ENCODE results near the gene DNMT3A. TPM values are rescaled to one million over a fixed set of nuclear protein-coding genes. Genes with fewer than 3 reads are reported as not detected.

DNMT3A gene
- total RNA-seq, 1 experiment from 2014 or later, result 215 TPM

- H3K79me1 ChIP-seq (ENCODE audit: insufficient read depth, low read depth, low read length, poor library complexity, severe bottlenecking), result peaks cover 6% of the 10 kb centered on the region
- H3K27ac Mint-ChIP-seq, result peak overlapping the region; percentile 93 to 95 (median 95)
- no peak overlapping the region for H4K8ac ChIP-seq (replicated peaks; ENCODE audit: insufficient read length, low read depth, low read length)
- H3T11ph ChIP-seq (ENCODE audit: low read length), result no peak overlapping the region
- peaks cover 51 to 56% of the 10 kb centered on the region in 2 experiments for H3K4me1 Mint-ChIP-seq
- no peak overlapping the region for H2BK12ac ChIP-seq (ENCODE audit: insufficient read length, low read depth, low read length)
- peak overlapping the region; percentile 80 for H3K18ac ChIP-seq (ENCODE audit: insufficient read length, low read depth, low read length)
- no peak overlapping the region for H4K91ac ChIP-seq (ENCODE audit: insufficient read length, low read depth, low read length)
- H4K5ac ChIP-seq (ENCODE audit: insufficient read length, low read depth, low read length), result no peak overlapping the region
- H3K23me2 ChIP-seq (ENCODE audit: insufficient read length, low read depth, low read length, poor library complexity, severe bottlenecking), result peaks cover 18% of the 10 kb centered on the region
- peak overlapping the region; percentile 78 to 91 for H3K4me3 Mint-ChIP-seq
- peak overlapping the region; percentile 14 for H2BK120ac ChIP-seq (ENCODE audit: low read depth, low read length, poor library complexity, severe bottlenecking)
- no peaks in the 10 kb centered on the region for H3K9me3 ChIP-seq (ENCODE audit: control insufficient read depth, low read depth, low read length)
- peak overlapping the region; percentile 78; the same call in 1 of the 2 replicates for H3K14ac ChIP-seq (ENCODE audit: insufficient read depth, low read length)
- WGBS (ENCODE audit: extremely low coverage, insufficient read length, low lambda C conversion rate), result no CpG with 5 or more reads among the region's 62 CpGs
- peaks cover 19% of the 10 kb centered on the region; the same call in 1 of the 2 replicates for H3K79me2 ChIP-seq (ENCODE audit: insufficient read depth, low read length)
- no peaks in the 10 kb centered on the region for H3K27me3 ChIP-seq (ENCODE audit: insufficient read depth, low read length)
- H4K20me1 ChIP-seq (ENCODE audit: control insufficient read depth, insufficient read depth, insufficient read length), result no peaks in the 10 kb centered on the region
- H2AK5ac ChIP-seq (ENCODE audit: insufficient read length, low read length), result no peak overlapping the region
- H3K36me3 Mint-ChIP-seq (ENCODE audit: insufficient read depth in 1 of 3, low read depth in 3 of 3), result peaks cover 50 to 57% (median 50%) of the 10 kb centered on the region in 3 experiments
- H3K4me2 ChIP-seq (ENCODE audit: insufficient read depth, insufficient read length, low read length), result peak overlapping the region; percentile 75
- H3K56ac ChIP-seq (ENCODE audit: insufficient read length, low read depth, low read length), result no peak overlapping the region
- no peak overlapping the region for H2AFZ ChIP-seq (ENCODE audit: low read length)
- no peaks in the 10 kb centered on the region for H3K9me3 Mint-ChIP-seq
- no peak overlapping the region for H3K23ac ChIP-seq (ENCODE audit: insufficient read length, low read depth, low read length)
- peaks cover 18% of the 10 kb centered on the region for H3K4me1 ChIP-seq (ENCODE audit: insufficient read depth, low read length)
- DNase-seq, result peak; percentile 95
- no peak for TF ChIP-seq CTCF (conservative IDR thresholded peaks at IDR 0.05)
- no peak overlapping the region for H2BK15ac ChIP-seq (ENCODE audit: low read depth, low read length)
- H3K27ac ChIP-seq (ENCODE audit: insufficient read length, low read depth, low read length), result no peak overlapping the region
- H3K9ac ChIP-seq (ENCODE audit: extremely low read depth, insufficient read length, low read length), result peak overlapping the region; percentile 28
- H2BK5ac ChIP-seq (ENCODE audit: insufficient read length, low read length), result no peak overlapping the region
- no peak overlapping the region; the same call in 1 of the 2 replicates for H3K4ac ChIP-seq (ENCODE audit: low read depth, low read length)
- no peak overlapping the region for H2BK20ac ChIP-seq (ENCODE audit: low read depth, low read length, poor library complexity, severe bottlenecking)
- H3K27me3 Mint-ChIP-seq (ENCODE audit: low read depth), result no peaks in the 10 kb centered on the region; the same call in 1 of the 2 replicates
Observed at GRCh38 chr2:25252291-25253152, 89.2 kb downstream of the DNMT3A start.

Data from H9 (cell line).